ENCODE measurements around the gene NT5DC3. TPM values are rescaled to one million over a fixed set of nuclear protein-coding genes. Genes with fewer than 3 reads are reported as not detected.

The NT5DC3 gene
- total RNA-seq: 1.3 and 6.8 TPM in 2 replicates

DNA sequence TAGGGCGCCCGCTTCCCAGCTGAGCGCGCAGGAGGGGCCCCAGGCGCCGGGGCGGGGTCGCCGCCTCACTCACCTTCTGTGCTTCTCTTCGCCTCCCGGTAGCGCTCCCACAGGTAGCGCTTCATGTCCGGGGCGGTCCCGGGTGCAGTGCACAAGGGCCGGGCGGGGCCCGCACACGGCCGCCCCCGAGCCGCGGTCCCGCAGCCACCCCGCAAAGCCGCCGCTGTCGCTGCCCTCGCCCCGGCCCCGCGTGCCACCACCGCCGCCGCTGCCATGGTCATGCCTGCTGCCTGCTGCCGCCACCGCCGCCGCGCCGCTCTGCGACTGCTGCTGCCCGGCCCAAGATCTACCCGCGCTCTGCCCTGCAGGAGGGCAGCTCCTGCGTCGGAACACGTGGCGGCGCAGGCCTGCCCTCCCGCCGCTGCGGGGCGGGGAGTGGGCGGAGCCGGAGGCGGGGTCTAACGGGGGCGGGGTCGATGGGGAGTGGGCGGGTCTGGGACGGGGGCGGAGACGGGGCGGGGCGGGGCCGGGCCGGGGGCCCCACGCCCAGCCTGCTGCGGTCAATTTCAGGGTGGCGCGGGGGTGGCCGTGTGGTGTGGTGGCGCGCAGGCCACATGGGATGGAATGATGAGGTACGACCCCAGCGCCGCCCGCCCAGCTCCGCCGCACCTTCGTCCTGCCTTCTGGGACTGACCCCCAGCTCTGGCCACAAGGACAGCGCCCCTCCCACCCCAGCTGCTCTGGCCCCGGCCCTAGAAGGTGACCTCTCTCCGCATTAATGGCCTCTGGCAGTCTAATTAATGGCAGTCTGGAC lies at the start of gene NT5DC3:
NT5DC3 (minus strand) TSS at position 359 of the 814 bp plus-strand sequence; CDS start at position 281, 78 bp downstream.

Other genes with a start within 250 kb of the NT5DC3 start
- 582 and 1,178 TPM in 2 replicates for gene HSP90B1, start 89.2 kb upstream of the NT5DC3 start, total RNA-seq
- gene TDG, start 124.6 kb upstream of the NT5DC3 start, total RNA-seq: 19.8 and 41.0 TPM in 2 replicates
- 0.32 and 1.4 TPM in 2 replicates for gene GLT8D2, start 209.0 kb upstream of the NT5DC3 start, total RNA-seq
- gene HCFC2, start 223.3 kb upstream of the NT5DC3 start, total RNA-seq: 14.6 and 28.5 TPM in 2 replicates